SK-N-SH treated with all-trans-retinoic acid at 6 μM for 48 hours (cell line): Measurements from ENCODE around the gene PLS3.
"Not testable (repeated sequence)": the region's sequence is repeated elsewhere in the genome, so short reads cannot be mapped to it uniquely, and the experiment has no call there.

Experiments
- ATAC-seq: fragments of 200-7000 bp; cut with Tn5 transposase; 3 replicates; pipeline ENCODE4 v1.9.1; 2020; ENCODE audit warnings: mild to moderate bottlenecking, moderate library complexity
- ARNTL ChIP-seq: fragments of 450-650 bp; formaldehyde crosslinking; IDR thresholded peaks from 2 replicates; pipeline ENCODE4 v1.5.0; 2020; ENCODE audit warnings: low read depth, mild to moderate bottlenecking, moderate library complexity, borderline replicate concordance
- BACH2 ChIP-seq: fragments of 250-450 bp; sonication (Bioruptor Pico); IDR thresholded peaks from 2 replicates; pipeline ENCODE4 v1.9.0; 2021; ENCODE audit warnings: mild to moderate bottlenecking, borderline replicate concordance
- CREB5 ChIP-seq: fragments of 250-450 bp; sonication (Bioruptor Pico); IDR thresholded peaks from 2 replicates; pipeline ENCODE4 v1.5.1; 2020; ENCODE audit warnings: low read depth, mild to moderate bottlenecking, moderate library complexity
- CSDC2 ChIP-seq: fragments of 250-450 bp; sonication (Bioruptor Pico); IDR thresholded peaks from 2 replicates; pipeline ENCODE4 v1.5.0; 2020; ENCODE audit warnings: mild to moderate bottlenecking, moderate library complexity
- CSRNP3 ChIP-seq: fragments of 250-450 bp; sonication (Bioruptor Pico); IDR thresholded peaks from 2 replicates; pipeline ENCODE4 v1.5.1; 2021; ENCODE audit warnings: mild to moderate bottlenecking, moderate library complexity
- ESRRG ChIP-seq: fragments of 250-450 bp; sonication (Bioruptor Pico); IDR thresholded peaks from 2 replicates; pipeline ENCODE4 v1.6.1; 2021; ENCODE audit warnings: mild to moderate bottlenecking
- GLIS3 ChIP-seq: fragments of 250-450 bp; sonication (Bioruptor Pico); IDR thresholded peaks from 2 replicates; pipeline ENCODE4 v1.5.0; 2020; ENCODE audit warnings: mild to moderate bottlenecking, moderate library complexity
- ISL1 ChIP-seq: fragments of 250-450 bp; sonication (Bioruptor Pico); IDR thresholded peaks from 2 replicates; pipeline ENCODE4 v2.1.2; 2022; ENCODE audit warnings: mild to moderate bottlenecking, moderate library complexity
- OSR1 ChIP-seq: fragments of 250-450 bp; sonication (Bioruptor Pico); IDR thresholded peaks from 2 replicates; pipeline ENCODE4 v1.8.0; 2022; ENCODE audit warnings: moderate library complexity, mild to moderate bottlenecking, inconsistent platforms
- PPARA ChIP-seq: fragments of 250-450 bp; sonication (Bioruptor Pico); IDR thresholded peaks from 2 replicates; pipeline ENCODE4 v1.5.0; 2020; ENCODE audit warnings: mild to moderate bottlenecking, borderline replicate concordance
- SNAI2 ChIP-seq: fragments of 250-450 bp; sonication (Bioruptor Pico); IDR thresholded peaks from 2 replicates; pipeline ENCODE4 v1.5.0; 2020; ENCODE audit warnings: mild to moderate bottlenecking, moderate library complexity
- TCF4 ChIP-seq: fragments of 250-450 bp; sonication (Bioruptor Pico); IDR thresholded peaks from 2 replicates; pipeline ENCODE4 v1.8.0; 2021; ENCODE audit warnings: mild to moderate bottlenecking, moderate library complexity, borderline replicate concordance
- ZC3H10 ChIP-seq: fragments of 250-450 bp; sonication (Bioruptor Pico); IDR thresholded peaks from 2 replicates; pipeline ENCODE4 v1.5.1; 2021; ENCODE audit warnings: mild to moderate bottlenecking, moderate library complexity
- ZFP30 ChIP-seq: fragments of 450-650 bp; formaldehyde crosslinking; IDR thresholded peaks from 2 replicates; pipeline ENCODE4 v1.5.0; 2022; ENCODE audit warnings: mild to moderate bottlenecking, moderate library complexity
- ZNF565 ChIP-seq: fragments of 450-650 bp; formaldehyde crosslinking; conservative IDR thresholded peaks from 2 replicates; pipeline ENCODE4 v1.5.0; 2020; ENCODE audit warnings: low read depth, mild to moderate bottlenecking, moderate library complexity
- ZNF70 ChIP-seq: fragments of 450-650 bp; formaldehyde crosslinking; IDR thresholded peaks from 2 replicates; pipeline ENCODE4 v1.5.0; 2020; ENCODE audit warnings: mild to moderate bottlenecking, moderate library complexity
- ZNF8 ChIP-seq: fragments of 450-650 bp; formaldehyde crosslinking; IDR thresholded peaks from 2 replicates; pipeline ENCODE4 v1.5.0; 2020; ENCODE audit warnings: mild to moderate bottlenecking, moderate library complexity
- TF ChIP-seq, protein P1 (sequence below): fragments of 250-450 bp; sonication (Bioruptor Pico); IDR thresholded peaks from 2 replicates; pipeline ENCODE4 v1.8.0; 2020; ENCODE audit warnings: mild to moderate bottlenecking, moderate library complexity, borderline replicate concordance
- TF ChIP-seq, protein P2 (sequence below): fragments of 250-450 bp; sonication (Bioruptor Pico); IDR thresholded peaks from 2 replicates; pipeline ENCODE4 v1.5.0; 2020; ENCODE audit warnings: mild to moderate bottlenecking, moderate library complexity
- TF ChIP-seq, protein P3 (sequence below): fragments of 250-450 bp; sonication (Bioruptor Pico); IDR thresholded peaks from 2 replicates; pipeline ENCODE4 v1.8.0; 2021; ENCODE audit warnings: low read depth, mild to moderate bottlenecking, moderate library complexity, borderline replicate concordance

The PLS3 gene

GRCh38 chrX:115625572-115626301 lies 64.8 kb downstream of the PLS3 start:
- ATAC-seq: peak; percentile 55
- no peak for TF ChIP-seq SNAI2
- no peak for TF ChIP-seq ZC3H10
- TF ChIP-seq ZNF8: no peak
- TF ChIP-seq, protein P1, sequence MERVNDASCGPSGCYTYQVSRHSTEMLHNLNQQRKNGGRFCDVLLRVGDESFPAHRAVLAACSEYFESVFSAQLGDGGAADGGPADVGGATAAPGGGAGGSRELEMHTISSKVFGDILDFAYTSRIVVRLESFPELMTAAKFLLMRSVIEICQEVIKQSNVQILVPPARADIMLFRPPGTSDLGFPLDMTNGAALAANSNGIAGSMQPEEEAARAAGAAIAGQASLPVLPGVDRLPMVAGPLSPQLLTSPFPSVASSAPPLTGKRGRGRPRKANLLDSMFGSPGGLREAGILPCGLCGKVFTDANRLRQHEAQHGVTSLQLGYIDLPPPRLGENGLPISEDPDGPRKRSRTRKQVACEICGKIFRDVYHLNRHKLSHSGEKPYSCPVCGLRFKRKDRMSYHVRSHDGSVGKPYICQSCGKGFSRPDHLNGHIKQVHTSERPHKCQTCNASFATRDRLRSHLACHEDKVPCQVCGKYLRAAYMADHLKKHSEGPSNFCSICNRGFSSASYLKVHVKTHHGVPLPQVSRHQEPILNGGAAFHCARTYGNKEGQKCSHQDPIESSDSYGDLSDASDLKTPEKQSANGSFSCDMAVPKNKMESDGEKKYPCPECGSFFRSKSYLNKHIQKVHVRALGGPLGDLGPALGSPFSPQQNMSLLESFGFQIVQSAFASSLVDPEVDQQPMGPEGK: no peak
- TF ChIP-seq ISL1 (CRISPR knock-in tag): peak; percentile 64
- TF ChIP-seq GLIS3 (CRISPR knock-in tag): no peak
- TF ChIP-seq CREB5 (CRISPR knock-in tag): no peak
- TF ChIP-seq CSDC2 (CRISPR knock-in tag): no peak

GRCh38 chrX:115630204-115630603 lies 69.2 kb downstream of the PLS3 start:
- no peak for ATAC-seq
- TF ChIP-seq ARNTL (CRISPR knock-in tag): no peak
- no peak for TF ChIP-seq ZNF70
- TF ChIP-seq ZC3H10: no peak
- TF ChIP-seq ISL1 (CRISPR knock-in tag): no peak
- TF ChIP-seq TCF4: no peak
- no peak for TF ChIP-seq BACH2 (CRISPR knock-in tag)

DNA sequence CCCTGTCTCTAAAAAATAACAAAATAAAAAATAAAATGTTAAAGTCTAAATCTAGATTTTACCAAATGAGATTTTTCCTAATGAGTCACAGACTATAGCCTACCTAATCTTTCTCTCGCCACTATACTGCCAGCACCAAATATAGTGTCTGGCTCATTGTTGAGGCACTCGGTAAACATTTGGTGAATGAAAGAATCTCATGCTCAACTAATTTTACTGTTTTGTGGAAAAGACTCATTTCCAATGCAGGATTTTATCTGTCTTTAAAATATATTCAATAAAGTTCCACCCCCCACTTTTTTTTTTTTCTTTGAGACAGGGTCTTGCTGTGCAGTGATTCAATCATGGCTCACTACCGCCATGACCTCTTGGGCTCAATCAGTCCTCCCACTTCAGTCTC lies 71.5 kb downstream of the PLS3 start:
- no peak for ATAC-seq
- TF ChIP-seq, protein P2, sequence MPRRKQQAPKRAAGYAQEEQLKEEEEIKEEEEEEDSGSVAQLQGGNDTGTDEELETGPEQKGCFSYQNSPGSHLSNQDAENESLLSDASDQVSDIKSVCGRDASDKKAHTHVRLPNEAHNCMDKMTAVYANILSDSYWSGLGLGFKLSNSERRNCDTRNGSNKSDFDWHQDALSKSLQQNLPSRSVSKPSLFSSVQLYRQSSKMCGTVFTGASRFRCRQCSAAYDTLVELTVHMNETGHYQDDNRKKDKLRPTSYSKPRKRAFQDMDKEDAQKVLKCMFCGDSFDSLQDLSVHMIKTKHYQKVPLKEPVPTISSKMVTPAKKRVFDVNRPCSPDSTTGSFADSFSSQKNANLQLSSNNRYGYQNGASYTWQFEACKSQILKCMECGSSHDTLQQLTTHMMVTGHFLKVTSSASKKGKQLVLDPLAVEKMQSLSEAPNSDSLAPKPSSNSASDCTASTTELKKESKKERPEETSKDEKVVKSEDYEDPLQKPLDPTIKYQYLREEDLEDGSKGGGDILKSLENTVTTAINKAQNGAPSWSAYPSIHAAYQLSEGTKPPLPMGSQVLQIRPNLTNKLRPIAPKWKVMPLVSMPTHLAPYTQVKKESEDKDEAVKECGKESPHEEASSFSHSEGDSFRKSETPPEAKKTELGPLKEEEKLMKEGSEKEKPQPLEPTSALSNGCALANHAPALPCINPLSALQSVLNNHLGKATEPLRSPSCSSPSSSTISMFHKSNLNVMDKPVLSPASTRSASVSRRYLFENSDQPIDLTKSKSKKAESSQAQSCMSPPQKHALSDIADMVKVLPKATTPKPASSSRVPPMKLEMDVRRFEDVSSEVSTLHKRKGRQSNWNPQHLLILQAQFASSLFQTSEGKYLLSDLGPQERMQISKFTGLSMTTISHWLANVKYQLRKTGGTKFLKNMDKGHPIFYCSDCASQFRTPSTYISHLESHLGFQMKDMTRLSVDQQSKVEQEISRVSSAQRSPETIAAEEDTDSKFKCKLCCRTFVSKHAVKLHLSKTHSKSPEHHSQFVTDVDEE (CRISPR knock-in tag): no peak
- TF ChIP-seq ZNF565 (CRISPR knock-in tag): no peak
- no peak for TF ChIP-seq OSR1 (CRISPR knock-in tag)
- no peak for TF ChIP-seq TCF4
- TF ChIP-seq ZC3H10: no peak
- no peak for TF ChIP-seq CSRNP3 (CRISPR knock-in tag)
- no peak for TF ChIP-seq ZFP30 (CRISPR knock-in tag)
- no peak for TF ChIP-seq BACH2 (CRISPR knock-in tag)
- TF ChIP-seq CREB5 (CRISPR knock-in tag): no peak
- no peak for TF ChIP-seq ESRRG (CRISPR knock-in tag)
- TF ChIP-seq, protein P3, sequence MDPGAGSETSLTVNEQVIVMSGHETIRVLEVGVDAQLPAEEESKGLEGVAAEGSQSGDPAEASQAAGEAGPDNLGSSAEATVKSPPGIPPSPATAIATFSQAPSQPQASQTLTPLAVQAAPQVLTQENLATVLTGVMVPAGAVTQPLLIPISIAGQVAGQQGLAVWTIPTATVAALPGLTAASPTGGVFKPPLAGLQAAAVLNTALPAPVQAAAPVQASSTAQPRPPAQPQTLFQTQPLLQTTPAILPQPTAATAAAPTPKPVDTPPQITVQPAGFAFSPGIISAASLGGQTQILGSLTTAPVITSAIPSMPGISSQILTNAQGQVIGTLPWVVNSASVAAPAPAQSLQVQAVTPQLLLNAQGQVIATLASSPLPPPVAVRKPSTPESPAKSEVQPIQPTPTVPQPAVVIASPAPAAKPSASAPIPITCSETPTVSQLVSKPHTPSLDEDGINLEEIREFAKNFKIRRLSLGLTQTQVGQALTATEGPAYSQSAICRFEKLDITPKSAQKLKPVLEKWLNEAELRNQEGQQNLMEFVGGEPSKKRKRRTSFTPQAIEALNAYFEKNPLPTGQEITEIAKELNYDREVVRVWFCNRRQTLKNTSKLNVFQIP (CRISPR knock-in tag): no peak
- TF ChIP-seq PPARA: no peak
- TF ChIP-seq, protein P1: no peak

DNA sequence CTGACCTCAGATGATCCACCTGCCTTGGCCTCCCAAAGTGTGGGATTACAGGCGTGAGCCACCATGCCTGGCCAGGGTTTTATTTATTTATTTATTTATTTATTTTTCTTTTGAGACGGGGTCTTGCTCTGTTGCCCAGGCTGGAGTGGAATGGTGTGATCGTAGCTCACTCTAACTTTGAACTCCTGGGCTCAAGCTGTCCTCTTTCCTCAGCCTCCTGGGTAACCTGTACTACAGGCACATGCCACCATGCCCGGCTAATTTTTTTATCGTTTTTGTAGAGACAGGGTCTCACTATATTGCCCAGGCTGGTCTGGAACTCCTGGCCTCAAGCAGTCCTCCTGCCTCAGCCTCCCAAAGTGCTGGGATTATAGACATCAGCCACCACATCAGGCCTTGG lies 72.4 kb downstream of the PLS3 start:
- not testable (repeated sequence) for ATAC-seq
